ENCODE results near the gene EYA2. TPM values are rescaled to one million over a fixed set of nuclear protein-coding genes. Genes with fewer than 3 reads are reported as not detected.

EYA2 gene
- total and polyA plus RNA-seq, 12 donors: 0.54 to 2.2 (median 1.4) TPM

GRCh38 chr20:47004179-47004578 is 109.5 kb downstream of the EYA2 start:
- no peak for TF ChIP-seq POLR2A (IDR thresholded peaks at IDR 0.05)
- no peak for TF ChIP-seq CTCF (IDR thresholded peaks at IDR 0.05)
- Histone ChIP-seq H3K36me3 (replicated peaks in 1 of 2) (no peaks in the 10 kb centered on the region), H3K4me1 (replicated peaks in 1 of 2) (no peaks in the 10 kb centered on the region), H3K9me3 (replicated peaks in 1 of 3) (no peaks in the 10 kb centered on the region), H3K4me3 (no peak overlapping the region), H3K27me3 (no peaks in the 10 kb centered on the region), H3K27ac (no peak overlapping the region)
- intact Hi-C loops (cut with DNase I): no loop called here
- no peak for DNase-seq
- 77 to 96% (median 82%) methylated on average over 4 of the region's 4 CpGs for WGBS, 4 donors

GRCh38 chr20:47007826-47008655 is 113.4 kb downstream of the EYA2 start:
- Histone ChIP-seq H3K27me3 (no peaks in the 10 kb centered on the region), H3K9me3 (replicated peaks in 1 of 3) (no peaks in the 10 kb centered on the region), H3K4me1 (replicated peaks in 1 of 2) (no peaks in the 10 kb centered on the region), H3K36me3 (replicated peaks in 1 of 2) (no peaks in the 10 kb centered on the region), H3K4me3 (no peak overlapping the region), H3K27ac (no peak overlapping the region)
- TF ChIP-seq CTCF (IDR thresholded peaks at IDR 0.05): no peak
- TF ChIP-seq POLR2A (IDR thresholded peaks at IDR 0.05): no peak
- intact Hi-C loops (cut with DNase I): no loop called here
- DNase-seq: no peak
- WGBS, 4 donors: 49 to 55% (median 50%) methylated on average over 14 of the region's 14 CpGs

- no peak for DNase-seq
- H3K4me1 ChIP-seq (replicated peaks in 1 of 2): no peaks in the 10 kb centered on the region
- no peak overlapping the region for H3K27ac ChIP-seq
- H3K27me3 ChIP-seq: no peaks in the 10 kb centered on the region
- intact Hi-C loops (cut with DNase I): no loop called here
- TF ChIP-seq CTCF (IDR thresholded peaks at IDR 0.05): no peak
- TF ChIP-seq POLR2A (IDR thresholded peaks at IDR 0.05): no peak
- no peaks in the 10 kb centered on the region for H3K36me3 ChIP-seq (replicated peaks in 1 of 2)
- WGBS, 4 donors: 79 to 93% (median 87%) methylated on average over 7 of the region's 7 CpGs
- no peaks in the 10 kb centered on the region for H3K9me3 ChIP-seq (replicated peaks in 1 of 3)
- no peak overlapping the region for H3K4me3 ChIP-seq
Measured at GRCh38 chr20:47008842-47009518, 114.3 kb downstream of the EYA2 start.

DNA sequence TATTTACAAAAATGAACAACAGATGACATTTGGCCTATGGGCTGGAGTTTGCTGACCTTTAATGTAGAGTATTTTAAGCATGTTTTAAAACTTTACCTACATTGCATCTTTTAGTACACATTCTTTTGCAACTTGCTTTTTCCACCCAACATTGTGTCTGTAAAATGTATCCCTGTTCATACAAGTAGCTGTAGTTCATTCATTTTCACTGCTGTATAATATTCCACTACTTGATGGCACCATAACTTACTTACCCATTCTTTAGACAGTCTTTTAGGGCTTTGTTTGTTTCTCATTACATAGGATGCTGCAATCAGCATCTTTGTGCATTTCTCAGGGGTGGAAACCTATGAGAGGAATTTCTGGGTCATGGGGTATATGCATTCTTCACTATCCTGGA is 115.1 kb downstream of the EYA2 start:
- no peaks in the 10 kb centered on the region for H3K36me3 ChIP-seq (replicated peaks in 1 of 2)
- no peak for DNase-seq
- no peak overlapping the region for H3K27ac ChIP-seq
- no peaks in the 10 kb centered on the region for H3K9me3 ChIP-seq (replicated peaks in 1 of 3)
- no peaks in the 10 kb centered on the region for H3K4me1 ChIP-seq (replicated peaks in 1 of 2)
- TF ChIP-seq CTCF (IDR thresholded peaks at IDR 0.05) (no peak), POLR2A (IDR thresholded peaks at IDR 0.05) (no peak)
- intact Hi-C loops (cut with DNase I): no loop called here
- H3K4me3 ChIP-seq: no peak overlapping the region
- H3K27me3 ChIP-seq: no peaks in the 10 kb centered on the region

Measured in adrenal gland (tissue), 12 donors.